Neuronal stem cell (in vitro differentiated cells): ENCODE results near the gene BMP5.

Source experiments
- DNase-seq: peaks from one replicate; pipeline ENCODE4 v3.0.0-alpha.2; 2013; ENCODE audit warnings: low spot score
- H2AFZ ChIP-seq: one replicate; pipeline ENCODE4 v1.6.1; 2013; ENCODE audit warnings: mild to moderate bottlenecking, low read length, inconsistent platforms
- H2AK5ac ChIP-seq: 2 replicates; pipeline ENCODE4 v1.6.1; 2013; ENCODE audit warnings: low read depth, mild to moderate bottlenecking, inconsistent platforms, low read length, moderate library complexity, mixed read lengths
- H2BK120ac ChIP-seq: 2 replicates; pipeline ENCODE4 v1.6.1; 2013; ENCODE audit warnings: low read depth, mild to moderate bottlenecking, inconsistent platforms, low read length, moderate library complexity, mixed read lengths
- H2BK12ac ChIP-seq: one replicate; pipeline ENCODE4 v1.6.1; 2013; ENCODE audit warnings: low read length, inconsistent platforms
- H2BK15ac ChIP-seq: 2 replicates; pipeline ENCODE4 v1.6.1; 2013; ENCODE audit warnings: mild to moderate bottlenecking, low read length, inconsistent platforms, mixed read lengths
- H2BK5ac ChIP-seq: one replicate; pipeline ENCODE4 v1.6.1; 2013; ENCODE audit warnings: inconsistent platforms, mild to moderate bottlenecking, low read length, moderate library complexity
- H3K14ac ChIP-seq: one replicate; pipeline ENCODE4 v1.6.1; 2013; ENCODE audit warnings: low read length, inconsistent platforms
- H3K18ac ChIP-seq: 2 replicates; pipeline ENCODE4 v1.6.1; 2013; ENCODE audit warnings: low read length, inconsistent platforms
- H3K23ac ChIP-seq: 2 replicates; pipeline ENCODE4 v1.6.1; 2013; ENCODE audit warnings: low read depth, mild to moderate bottlenecking, mixed read lengths, low read length, inconsistent platforms; ENCODE audit not compliant: poor library complexity
- H3K27ac ChIP-seq: replicated peaks from 3 replicates; pipeline ENCODE4 v1.5.1; 2013; ENCODE audit warnings: low read length, inconsistent platforms
- H3K27me3 ChIP-seq, 3 experiments: 2 replicates each; pipeline ENCODE4 v1.6.1; 2013; ENCODE audit warnings: low read length in 3 of 3, mild to moderate bottlenecking in 2 of 3, inconsistent platforms in 1 of 3, low read depth in 1 of 3, mixed read lengths in 1 of 3, moderate library complexity in 1 of 3; ENCODE audit not compliant: control insufficient read depth in 3 of 3, insufficient read depth in 3 of 3
- H3K36me3 ChIP-seq, 2 donors: replicated peaks in 1 of 2; 2 replicates each; pipeline ENCODE4 v1.6.1; 2013; ENCODE audit warnings: low read length in 2 of 2; ENCODE audit not compliant: control insufficient read depth in 2 of 2, insufficient read depth in 2 of 2
- H3K4ac ChIP-seq: 2 replicates; pipeline ENCODE4 v1.6.1; 2013; ENCODE audit warnings: inconsistent platforms, mild to moderate bottlenecking, low read length, moderate library complexity
- H3K4me1 ChIP-seq, 2 donors: 1 replicate in 1 of 2; 2 replicates in 1 of 2; pipeline ENCODE4 v1.6.1; 2013; ENCODE audit warnings: low read length in 2 of 2, low read depth in 1 of 2; ENCODE audit not compliant: control insufficient read depth in 2 of 2, insufficient read depth in 1 of 2
- H3K4me2 ChIP-seq: one replicate; pipeline ENCODE4 v1.6.1; 2013; ENCODE audit warnings: mild to moderate bottlenecking, low read length, inconsistent platforms; ENCODE audit not compliant: insufficient read depth, poor library complexity, severe bottlenecking
- H3K4me3 ChIP-seq, 2 donors: 2 replicates each; pipeline ENCODE4 v1.5.1; 2013; ENCODE audit warnings: low read length in 2 of 2, mild to moderate bottlenecking in 2 of 2, inconsistent platforms in 1 of 2, moderate library complexity in 1 of 2
- H3K79me1 ChIP-seq: one replicate; pipeline ENCODE4 v1.6.1; 2013; ENCODE audit warnings: low read depth, mild to moderate bottlenecking, inconsistent platforms, low read length, moderate library complexity
- H3K9ac ChIP-seq: one replicate; pipeline ENCODE4 v1.6.1; 2013; ENCODE audit warnings: mild to moderate bottlenecking, low read depth, low read length, inconsistent platforms; ENCODE audit not compliant: poor library complexity
- H3K9me3 ChIP-seq, 2 donors: replicated peaks in 1 of 2; 2 replicates each; pipeline versions ENCODE3 to v1.6.1; 2013; ENCODE audit warnings: low read length in 2 of 2, mild to moderate bottlenecking in 2 of 2, inconsistent platforms in 1 of 2, low read depth in 1 of 2, mixed read lengths in 1 of 2, moderate library complexity in 1 of 2; ENCODE audit not compliant: control insufficient read depth in 2 of 2, insufficient read depth in 1 of 2
- H4K8ac ChIP-seq: one replicate; pipeline ENCODE4 v1.6.1; 2013; ENCODE audit warnings: low read depth, mild to moderate bottlenecking, inconsistent platforms, low read length, moderate library complexity
- H4K91ac ChIP-seq: one replicate; pipeline ENCODE4 v1.6.1; 2013; ENCODE audit warnings: low read length, low read depth, mild to moderate bottlenecking, inconsistent platforms; ENCODE audit not compliant: poor library complexity
- WGBS, 2 donors: extraction: QIAGEN DNeasy Blood & Tissue Kit; methylation state at CpG; one replicate each; pipeline ENCODE4 v1.1.7; 2013; ENCODE audit warnings: missing lambda C conversion rate in 2 of 2, mixed read lengths in 1 of 2; ENCODE audit not compliant: insufficient read length in 2 of 2, insufficient replicate concordance in 1 of 2; ENCODE audit errors: extremely low coverage in 2 of 2; 5-methylcytosine and 5-hydroxymethylcytosine counted together

The BMP5 gene

GRCh38 chr6:55818482-55818881, 56.9 kb downstream of the BMP5 start:
- H3K27me3 ChIP-seq = no peaks in the 10 kb centered on the region
- H3K9ac ChIP-seq = no peak overlapping the region
- peaks cover 0 to 3% of the 10 kb centered on the region in 2 donors for H3K4me1 ChIP-seq
- H2BK15ac ChIP-seq = no peak overlapping the region
- H3K27ac ChIP-seq = no peak overlapping the region
- no peak overlapping the region for H2BK12ac ChIP-seq
- no peak overlapping the region for H3K18ac ChIP-seq
- no peaks in the 10 kb centered on the region for H3K79me1 ChIP-seq
- no peak overlapping the region for H2AFZ ChIP-seq
- no peak overlapping the region for H2BK5ac ChIP-seq
- H3K9me3 ChIP-seq = no peaks in the 10 kb centered on the region
- no peak for DNase-seq
- H3K4me3 ChIP-seq = no peak overlapping the region
- H2AK5ac ChIP-seq = no peak overlapping the region
- H4K91ac ChIP-seq = no peak overlapping the region
- H3K4me2 ChIP-seq = no peak overlapping the region
- no peak overlapping the region for H3K14ac ChIP-seq
- no peak overlapping the region for H4K8ac ChIP-seq
- WGBS, 2 donors = no CpG with 5 or more reads among the region's 2 CpGs
- H3K23ac ChIP-seq = no peak overlapping the region
- H2BK120ac ChIP-seq = no peak overlapping the region
- no peak overlapping the region for H3K4ac ChIP-seq
- no peaks in the 10 kb centered on the region for H3K36me3 ChIP-seq

DNA sequence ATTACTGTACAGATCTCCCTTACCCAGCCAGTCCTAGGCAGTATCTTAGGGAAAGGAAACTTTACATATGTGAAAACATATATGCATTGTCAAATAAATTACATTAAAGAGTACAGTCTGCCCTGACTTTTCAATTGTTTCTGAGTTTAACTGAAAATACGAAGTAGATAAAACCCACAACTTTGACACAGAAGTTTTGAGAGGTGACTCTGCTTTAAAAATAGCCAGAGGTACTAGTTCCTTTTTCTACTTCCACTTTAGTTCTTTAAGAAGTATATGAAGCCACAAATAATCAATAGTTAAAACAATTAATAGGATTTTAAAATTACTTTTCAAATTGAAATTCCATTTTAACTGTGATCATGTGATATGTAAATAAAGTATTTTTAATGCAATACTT, 62.9 kb downstream of the BMP5 start:
- H3K18ac ChIP-seq = no peak overlapping the region
- no peak overlapping the region for H2AK5ac ChIP-seq
- no peak overlapping the region for H4K8ac ChIP-seq
- H4K91ac ChIP-seq = no peak overlapping the region
- H3K27me3 ChIP-seq = no peaks in the 10 kb centered on the region
- no peak overlapping the region for H3K4me3 ChIP-seq
- no peak for DNase-seq
- no peak overlapping the region for H3K27ac ChIP-seq
- H3K9me3 ChIP-seq = peaks cover 0 to 8% of the 10 kb centered on the region in 2 donors
- no peak overlapping the region for H3K9ac ChIP-seq
- no peak overlapping the region for H2AFZ ChIP-seq
- no peaks in the 10 kb centered on the region for H3K79me1 ChIP-seq
- no peak overlapping the region for H3K4me2 ChIP-seq
- H3K4ac ChIP-seq = no peak overlapping the region
- no peak overlapping the region for H2BK12ac ChIP-seq
- no peak overlapping the region for H2BK15ac ChIP-seq
- H3K36me3 ChIP-seq = no peaks in the 10 kb centered on the region
- H3K23ac ChIP-seq = no peak overlapping the region
- H2BK120ac ChIP-seq = no peak overlapping the region
- WGBS, 2 donors = no CpG with 5 or more reads among the region's 1 CpG
- H2BK5ac ChIP-seq = no peak overlapping the region
- H3K14ac ChIP-seq = no peak overlapping the region
- no peaks in the 10 kb centered on the region for H3K4me1 ChIP-seq

DNA sequence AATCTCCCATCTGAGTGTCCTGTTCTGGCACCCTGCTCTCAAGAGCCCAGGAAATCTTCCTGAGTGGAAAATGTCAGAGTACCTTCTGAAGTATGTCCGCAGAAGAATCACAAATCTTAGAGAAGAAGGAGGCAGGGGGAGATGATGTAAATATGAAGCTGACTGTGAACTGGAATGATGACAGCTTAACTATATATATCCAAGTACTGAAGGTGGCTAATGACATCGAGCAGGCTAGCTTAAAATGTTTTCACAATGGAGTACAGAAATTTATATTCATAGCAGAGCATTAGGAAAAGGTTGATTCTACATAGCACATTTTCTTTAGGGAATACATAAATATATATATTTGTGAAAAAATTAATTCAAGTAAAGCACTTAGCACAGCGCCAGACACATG, 64.3 kb downstream of the BMP5 start:
- H2BK5ac ChIP-seq = no peak overlapping the region
- H3K79me1 ChIP-seq = no peaks in the 10 kb centered on the region
- no peak overlapping the region for H2BK12ac ChIP-seq
- no peak overlapping the region for H3K4ac ChIP-seq
- no peak overlapping the region for H3K23ac ChIP-seq
- H4K91ac ChIP-seq = no peak overlapping the region
- peaks cover 0 to 8% of the 10 kb centered on the region in 2 donors for H3K9me3 ChIP-seq
- H3K4me2 ChIP-seq = no peak overlapping the region
- H2AFZ ChIP-seq = no peak overlapping the region
- no peak overlapping the region for H3K14ac ChIP-seq
- H2BK120ac ChIP-seq = no peak overlapping the region
- no CpG with 5 or more reads among the region's 3 CpGs for WGBS, 2 donors
- H2BK15ac ChIP-seq = no peak overlapping the region
- no peaks in the 10 kb centered on the region for H3K4me1 ChIP-seq
- H3K18ac ChIP-seq = no peak overlapping the region
- no peak overlapping the region for H2AK5ac ChIP-seq
- H4K8ac ChIP-seq = no peak overlapping the region
- no peak for DNase-seq
- H3K36me3 ChIP-seq = no peaks in the 10 kb centered on the region
- H3K27ac ChIP-seq = no peak overlapping the region
- H3K27me3 ChIP-seq = no peaks in the 10 kb centered on the region
- H3K4me3 ChIP-seq = no peak overlapping the region
- no peak overlapping the region for H3K9ac ChIP-seq

GRCh38 chr6:55802259-55802658, 73.1 kb downstream of the BMP5 start:
- no peak for DNase-seq
- no peak overlapping the region for H2BK5ac ChIP-seq

More at GRCh38 chr6:55802259-55802658, 73.1 kb downstream of the BMP5 start:
- no peak overlapping the region for H3K4me2 ChIP-seq
- H4K91ac ChIP-seq = no peak overlapping the region
- H2BK15ac ChIP-seq = no peak overlapping the region
- no peak overlapping the region for H3K9ac ChIP-seq
- no peak overlapping the region for H3K18ac ChIP-seq
- H2AK5ac ChIP-seq = no peak overlapping the region
- no peak overlapping the region for H4K8ac ChIP-seq
- H3K4ac ChIP-seq = no peak overlapping the region
- no peak overlapping the region for H3K14ac ChIP-seq
- no peak overlapping the region for H3K27ac ChIP-seq
- no peaks in the 10 kb centered on the region for H3K9me3 ChIP-seq
- no peaks in the 10 kb centered on the region for H3K4me1 ChIP-seq
- H3K4me3 ChIP-seq = no peak overlapping the region
- H2AFZ ChIP-seq = no peak overlapping the region
- H3K79me1 ChIP-seq = no peaks in the 10 kb centered on the region
- H2BK12ac ChIP-seq = no peak overlapping the region
- no peaks in the 10 kb centered on the region for H3K36me3 ChIP-seq
- no CpG with 5 or more reads among the region's 4 CpGs for WGBS, 2 donors
- H3K27me3 ChIP-seq = no peaks in the 10 kb centered on the region
- no peak overlapping the region for H2BK120ac ChIP-seq
- H3K23ac ChIP-seq = no peak overlapping the region
